Loucy (cell line): ENCODE data around the gene PLEKHA7.

Experiments used
- CTCF ChIP-seq: fragments of 200-600 bp; sonication (generic); conservative IDR thresholded peaks from 2 replicates; pipeline ENCODE4 v1.5.1; 2014; ENCODE audit warnings: mild to moderate bottlenecking, antibody characterized with exemption, low read length
- EZH2phosphoT487 ChIP-seq: fragments of 200-600 bp; IDR thresholded peaks from 2 replicates; pipeline ENCODE4 v1.6.1; 2018; ENCODE audit warnings: antibody characterized with exemption, mild to moderate bottlenecking, moderate library complexity, borderline replicate concordance

GRCh38 chr11:16763746-16764145 is 250.5 kb downstream of the PLEKHA7 start:
- TF ChIP-seq CTCF (no peak), EZH2phosphoT487 (no peak)
